GM19372 (cell line): ENCODE results near the gene GTF2H2.
"Not testable (repeated sequence)": the region's sequence is repeated elsewhere in the genome, so short reads cannot be mapped to it uniquely, and the experiment has no call there.

Source experiments
- ATAC-seq: cut with Tn5 transposase; IDR thresholded peaks from one replicate; pipeline ENCODE4 v1.9.1; 2021; ENCODE audit warnings: mild to moderate bottlenecking, low read depth, moderate library complexity; ENCODE audit not compliant: unreplicated experiment

GTF2H2 gene

DNA sequence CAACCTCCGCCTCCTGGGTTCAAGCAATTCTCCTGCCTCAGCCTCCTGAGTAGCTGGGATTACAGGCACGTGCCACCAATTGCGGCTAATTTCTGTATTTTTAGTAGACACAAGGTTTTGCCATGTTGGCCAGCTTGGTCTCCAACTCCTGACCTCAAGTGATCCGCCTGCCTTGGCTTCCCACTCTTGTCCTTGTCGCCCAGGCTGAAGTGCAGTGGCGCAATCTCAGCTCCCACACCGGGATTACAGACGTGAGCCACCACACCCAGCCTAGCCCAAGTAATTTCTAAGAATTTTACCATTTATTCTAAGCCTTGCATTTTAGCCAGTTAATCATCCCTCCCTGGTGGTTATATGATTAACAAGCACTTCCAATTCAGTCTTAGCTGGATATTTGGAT, 53.3 kb downstream of the GTF2H2 start:
- ATAC-seq, result no peak

DNA sequence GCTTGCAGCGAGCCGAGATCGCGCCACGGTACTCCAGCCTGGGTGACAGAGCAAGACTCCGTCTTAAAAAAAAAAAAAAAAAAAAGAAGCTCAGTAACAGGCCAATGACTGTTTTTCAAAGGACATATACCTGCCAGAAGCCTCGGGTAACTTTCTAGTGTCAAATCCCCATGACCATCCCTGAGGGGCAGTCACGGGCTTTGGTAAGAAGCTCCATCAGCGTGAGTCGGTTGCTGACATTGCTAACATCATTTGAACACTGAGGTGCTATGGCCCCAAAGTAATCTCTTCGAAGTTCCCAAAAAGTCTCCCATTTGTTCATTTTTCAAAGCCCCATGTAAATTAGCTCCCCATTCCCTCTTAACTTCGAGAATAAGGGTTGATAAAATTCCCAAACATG, 53.9 kb downstream of the GTF2H2 start:
- no peak for ATAC-seq

- no peak for ATAC-seq
These were observed 56.2 kb downstream of the GTF2H2 start for GRCh38 chr5:71011194-71011792.

- not testable (repeated sequence) for ATAC-seq
These were observed 60.5 kb downstream of the GTF2H2 start for GRCh38 chr5:71006983-71007382.
